ENCODE results near the gene CARF.

- TF ChIP-seq EZH2 (IDR thresholded peaks at IDR 0.05; ENCODE audit: insufficient read depth, poor library complexity, severe bottlenecking) (no peak), EZH2phosphoT487 (IDR thresholded peaks at IDR 0.05; ENCODE audit: insufficient read depth, low read depth) (no peak)
These were observed 118.9 kb downstream of the CARF start for GRCh38 chr2:203030991-203031390.

All from GM23248 (cell line).